ENCODE results near the gene KCNA2. TPM values are rescaled to one million over a fixed set of nuclear protein-coding genes. Genes with fewer than 3 reads are reported as not detected.
A peak's percentile ranks its signal among the peaks of the same experiment; 100 is the strongest.

Gene KCNA2
- polyA plus RNA-seq, result not detected

- Mint-ChIP-seq H3K27ac (no peak within 1 kb of the TSS), H3K4me1 (peaks cover 5 to 16% of the 10 kb centered on the region in 2 donors), H3K4me3 (peak within 1 kb of the TSS; percentile 62 to 80 (median 77)), H3K27me3 (ENCODE audit: low read depth in 3 of 3) (peaks cover 19 to 26% (median 23%) of the 10 kb centered on the region in 3 donors), H3K36me3 (no peaks in the 10 kb centered on the region), H3K9me3 (no peaks in the 10 kb centered on the region)
- no peak for DNase-seq
Measured at GRCh38 chr1:110605901-110606656, at the start of gene KCNA2. TSS of gene KCNA2 (minus strand) at chr1:110606358. CDS start at chr1:110604782, 1,576 bp downstream.

GRCh38 chr1:110650609-110651008, 44.5 kb upstream of the KCNA2 start:
- Mint-ChIP-seq H3K4me1 (peaks cover 4 to 5% of the 10 kb centered on the region in 2 donors), H3K27me3 (ENCODE audit: low read depth in 3 of 3) (no peaks in the 10 kb centered on the region), H3K36me3 (peaks cover 3% of the 10 kb centered on the region in 3 donors), H3K4me3 (no peak overlapping the region), H3K27ac (no peak overlapping the region), H3K9me3 (no peaks in the 10 kb centered on the region)
- no peak for DNase-seq

- Mint-ChIP-seq H3K4me3 (no peak overlapping the region), H3K4me1 (peaks cover 7 to 12% of the 10 kb centered on the region in 2 donors), H3K36me3 (peaks cover 0 to 3% (median 3%) of the 10 kb centered on the region in 3 donors), H3K27ac (no peak overlapping the region), H3K27me3 (ENCODE audit: low read depth in 3 of 3) (no peaks in the 10 kb centered on the region), H3K9me3 (no peaks in the 10 kb centered on the region)
- no peak for DNase-seq
Measured at GRCh38 chr1:110648417-110648816, 42.3 kb upstream of the KCNA2 start.

- Mint-ChIP-seq H3K9me3 (no peaks in the 10 kb centered on the region), H3K27me3 (ENCODE audit: low read depth in 3 of 3) (no peaks in the 10 kb centered on the region), H3K4me1 (peaks cover 17 to 22% of the 10 kb centered on the region in 2 donors), H3K36me3 (no peaks in the 10 kb centered on the region), H3K4me3 (peak overlapping the region in 1 of 5 donors; percentile 65), H3K27ac (peak overlapping the region in 2 of 6 donors; percentile 26 to 27)
- DNase-seq, result peak in 1 of 3 donors; percentile 23
Measured at GRCh38 chr1:110647254-110647891, 41.2 kb upstream of the KCNA2 start.

- Mint-ChIP-seq H3K27me3 (ENCODE audit: low read depth in 3 of 3) (no peaks in the 10 kb centered on the region), H3K36me3 (no peaks in the 10 kb centered on the region), H3K4me3 (peak overlapping the region in 3 of 5 donors; percentile 18 to 61 (median 48)), H3K4me1 (peaks cover 30 to 35% of the 10 kb centered on the region in 2 donors), H3K9me3 (no peaks in the 10 kb centered on the region), H3K27ac (peak overlapping the region in 3 of 6 donors; percentile 42 to 74 (median 61))
- DNase-seq, result no peak
Measured at GRCh38 chr1:110645821-110646735, 39.9 kb upstream of the KCNA2 start.

GRCh38 chr1:110645211-110645610, 39.1 kb upstream of the KCNA2 start:
- no peak overlapping the region for H3K27ac Mint-ChIP-seq
- peaks cover 38 to 41% of the 10 kb centered on the region in 2 donors for H3K4me1 Mint-ChIP-seq
- peaks cover 0 to under 1% (median 0%) of the 10 kb centered on the region in 6 donors for H3K9me3 Mint-ChIP-seq
- H3K4me3 Mint-ChIP-seq, result no peak overlapping the region
- DNase-seq, result no peak
- H3K36me3 Mint-ChIP-seq, result peaks cover 0 to 3% (median 0%) of the 10 kb centered on the region in 3 donors
- H3K27me3 Mint-ChIP-seq (ENCODE audit: low read depth in 3 of 3), result no peaks in the 10 kb centered on the region

- H3K36me3 Mint-ChIP-seq, result peaks cover 0 to 5% (median 3%) of the 10 kb centered on the region in 3 donors
- H3K4me1 Mint-ChIP-seq, result peaks cover 49 to 53% of the 10 kb centered on the region in 2 donors
- no peaks in the 10 kb centered on the region for H3K27me3 Mint-ChIP-seq (ENCODE audit: low read depth in 3 of 3)
- H3K9me3 Mint-ChIP-seq, result peaks cover 0 to 2% (median 0%) of the 10 kb centered on the region in 6 donors
- peak overlapping the region in 1 of 6 donors; percentile 27 for H3K27ac Mint-ChIP-seq
- DNase-seq, result no peak
- H3K4me3 Mint-ChIP-seq, result peak overlapping the region in 2 of 5 donors; percentile 19 to 40
Measured at GRCh38 chr1:110643879-110644472, 37.8 kb upstream of the KCNA2 start.

GRCh38 chr1:110639724-110640386, 33.7 kb upstream of the KCNA2 start:
- Mint-ChIP-seq H3K27me3 (ENCODE audit: low read depth in 3 of 3) (no peaks in the 10 kb centered on the region), H3K4me3 (peak overlapping the region; percentile 10 to 55 (median 30)), H3K27ac (peak overlapping the region in 2 of 6 donors; percentile 43 to 68), H3K36me3 (peaks cover 0 to 5% (median 3%) of the 10 kb centered on the region in 3 donors), H3K9me3 (peaks cover 0 to 2% (median 0%) of the 10 kb centered on the region in 6 donors), H3K4me1 (peaks cover 82 to 84% of the 10 kb centered on the region in 2 donors)
- DNase-seq, result no peak

- H3K4me3 Mint-ChIP-seq, result no peak overlapping the region
- no peak overlapping the region for H3K27ac Mint-ChIP-seq
- peaks cover 82 to 88% of the 10 kb centered on the region in 2 donors for H3K4me1 Mint-ChIP-seq
- peaks cover 0 to 6% (median 3%) of the 10 kb centered on the region in 3 donors for H3K36me3 Mint-ChIP-seq
- H3K9me3 Mint-ChIP-seq, result peaks cover 0 to 2% (median 0%) of the 10 kb centered on the region in 6 donors
- H3K27me3 Mint-ChIP-seq (ENCODE audit: low read depth in 3 of 3), result peaks cover 0 to 2% (median 0%) of the 10 kb centered on the region in 3 donors
- no peak for DNase-seq
Measured at GRCh38 chr1:110638556-110638955, 32.4 kb upstream of the KCNA2 start.

- H3K36me3 Mint-ChIP-seq, result peaks cover 0 to 9% (median 3%) of the 10 kb centered on the region in 3 donors
- H3K9me3 Mint-ChIP-seq, result peaks cover 0 to 2% (median 0%) of the 10 kb centered on the region in 6 donors
- peak overlapping the region in 1 of 6 donors; percentile 41 for H3K27ac Mint-ChIP-seq
- peaks cover 77 to 88% of the 10 kb centered on the region in 2 donors for H3K4me1 Mint-ChIP-seq
- peaks cover 0 to 2% (median 0%) of the 10 kb centered on the region in 3 donors for H3K27me3 Mint-ChIP-seq (ENCODE audit: low read depth in 3 of 3)
- no peak for DNase-seq
- peak overlapping the region in 1 of 5 donors; percentile 13 for H3K4me3 Mint-ChIP-seq
Measured at GRCh38 chr1:110638058-110638457, 31.9 kb upstream of the KCNA2 start.

- Mint-ChIP-seq H3K36me3 (peaks cover 0 to 9% (median 3%) of the 10 kb centered on the region in 3 donors), H3K4me1 (peaks cover 71 to 84% of the 10 kb centered on the region in 2 donors), H3K27me3 (ENCODE audit: low read depth in 3 of 3) (peaks cover 0 to 2% (median 0%) of the 10 kb centered on the region in 3 donors), H3K9me3 (peaks cover 0 to 2% (median 0%) of the 10 kb centered on the region in 6 donors), H3K4me3 (no peak overlapping the region), H3K27ac (no peak overlapping the region)
- no peak for DNase-seq
Measured at GRCh38 chr1:110637475-110637874, 31.3 kb upstream of the KCNA2 start.

GRCh38 chr1:110636149-110636935, 30.2 kb upstream of the KCNA2 start:
- Mint-ChIP-seq H3K36me3 (peaks cover 0 to 9% (median 3%) of the 10 kb centered on the region in 3 donors), H3K27ac (peak overlapping the region in 5 of 6 donors; percentile 14 to 72 (median 46)), H3K9me3 (peaks cover 0 to 2% (median 0%) of the 10 kb centered on the region in 6 donors), H3K27me3 (ENCODE audit: low read depth in 3 of 3) (peaks cover 0 to 2% (median 0%) of the 10 kb centered on the region in 3 donors), H3K4me3 (peak overlapping the region; percentile 57 to 78 (median 62)), H3K4me1 (peaks cover 60 to 72% of the 10 kb centered on the region in 2 donors)
- DNase-seq, result no peak
